Loucy (cell line): Measurements from ENCODE around the gene TWF1.

Experiments used
- CTCF ChIP-seq: fragments of 200-600 bp; sonication (generic); conservative IDR thresholded peaks from 2 replicates; pipeline ENCODE4 v1.5.1; 2014; ENCODE audit warnings: mild to moderate bottlenecking, antibody characterized with exemption, low read length
- EZH2phosphoT487 ChIP-seq: fragments of 200-600 bp; IDR thresholded peaks from 2 replicates; pipeline ENCODE4 v1.6.1; 2018; ENCODE audit warnings: antibody characterized with exemption, mild to moderate bottlenecking, moderate library complexity, borderline replicate concordance

DNA sequence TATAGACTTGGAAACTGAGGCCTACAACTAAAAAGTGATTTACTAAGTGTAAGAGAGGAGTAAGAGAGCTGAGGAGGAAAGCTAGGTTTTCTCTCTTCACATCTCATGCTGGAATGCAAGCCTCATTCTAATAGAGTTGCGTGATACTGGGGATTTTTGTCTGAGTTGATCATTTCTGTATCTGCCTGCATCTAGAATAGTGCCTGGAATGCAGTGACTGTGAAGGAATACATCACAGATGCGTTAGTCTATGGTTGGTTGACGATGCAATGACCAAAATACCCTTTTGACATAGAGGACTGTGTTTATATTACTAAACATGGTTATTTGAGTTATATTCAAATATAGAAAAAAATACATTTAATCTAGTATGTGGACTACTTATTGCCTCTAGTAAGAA is 20.6 kb upstream of the TWF1 start:
- no peak for TF ChIP-seq EZH2phosphoT487
- no peak for TF ChIP-seq CTCF
